ENCODE results near the gene ATF6B. TPM values are rescaled to one million over a fixed set of nuclear protein-coding genes. Genes with fewer than 3 reads are reported as not detected.

ATF6B gene
- total RNA-seq, 4 donors from 2014 or later, result 41.5 to 63.5 (median 57.3) TPM

DNA sequence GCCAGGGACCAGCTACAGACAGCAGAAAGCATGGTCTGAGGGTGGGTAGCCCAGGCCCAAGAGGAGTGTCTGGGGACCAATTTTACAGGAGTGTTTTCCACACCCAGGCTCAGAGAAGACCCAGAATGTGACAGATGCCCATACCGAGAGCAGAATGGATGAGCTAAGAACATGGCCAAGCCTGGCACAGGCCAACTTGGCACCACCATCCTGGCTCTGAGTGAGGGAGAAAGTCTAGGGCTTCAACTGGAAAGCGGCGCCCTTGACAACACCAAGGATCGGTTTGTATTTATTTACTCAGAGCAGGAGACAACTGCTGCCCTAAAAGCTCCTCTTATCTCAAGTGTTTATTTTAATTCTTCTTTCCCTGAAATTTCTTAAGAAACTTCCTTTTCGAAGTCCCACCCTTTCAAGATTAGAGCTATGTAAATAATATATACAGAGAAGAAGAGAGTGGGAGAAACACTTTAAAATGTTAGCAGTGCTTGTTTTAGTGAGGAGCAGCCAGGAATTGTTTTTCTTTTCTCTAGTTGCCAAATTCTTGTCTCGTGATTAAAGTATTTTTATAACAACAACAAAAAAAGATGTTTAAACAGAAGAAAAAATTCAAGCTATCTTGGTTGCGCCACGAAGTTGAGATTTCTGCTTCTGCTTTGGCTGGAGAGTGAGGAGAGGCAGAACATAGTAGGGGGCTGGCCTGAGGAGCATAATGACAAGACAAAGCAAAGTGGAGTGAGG lies 35.1 kb downstream of the ATF6B start:
- peaks cover 29 to 37% of the 10 kb centered on the region in 2 donors for H3K4me1 ChIP-seq
- peak; percentile 59 to 67 for DNase-seq
- peaks cover 0 to 5% of the 10 kb centered on the region in 2 donors for H3K36me3 ChIP-seq
- intact Hi-C loops (cut with DNase I), result no loop called here
- WGBS, 2 donors, result 26 to 36% methylated on average over 8 of the region's 8 CpGs
- no peak for TF ChIP-seq POLR2A (IDR thresholded peaks at IDR 0.05)
- TF ChIP-seq, protein P1, sequence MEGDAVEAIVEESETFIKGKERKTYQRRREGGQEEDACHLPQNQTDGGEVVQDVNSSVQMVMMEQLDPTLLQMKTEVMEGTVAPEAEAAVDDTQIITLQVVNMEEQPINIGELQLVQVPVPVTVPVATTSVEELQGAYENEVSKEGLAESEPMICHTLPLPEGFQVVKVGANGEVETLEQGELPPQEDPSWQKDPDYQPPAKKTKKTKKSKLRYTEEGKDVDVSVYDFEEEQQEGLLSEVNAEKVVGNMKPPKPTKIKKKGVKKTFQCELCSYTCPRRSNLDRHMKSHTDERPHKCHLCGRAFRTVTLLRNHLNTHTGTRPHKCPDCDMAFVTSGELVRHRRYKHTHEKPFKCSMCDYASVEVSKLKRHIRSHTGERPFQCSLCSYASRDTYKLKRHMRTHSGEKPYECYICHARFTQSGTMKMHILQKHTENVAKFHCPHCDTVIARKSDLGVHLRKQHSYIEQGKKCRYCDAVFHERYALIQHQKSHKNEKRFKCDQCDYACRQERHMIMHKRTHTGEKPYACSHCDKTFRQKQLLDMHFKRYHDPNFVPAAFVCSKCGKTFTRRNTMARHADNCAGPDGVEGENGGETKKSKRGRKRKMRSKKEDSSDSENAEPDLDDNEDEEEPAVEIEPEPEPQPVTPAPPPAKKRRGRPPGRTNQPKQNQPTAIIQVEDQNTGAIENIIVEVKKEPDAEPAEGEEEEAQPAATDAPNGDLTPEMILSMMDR (IDR thresholded peaks at IDR 0.05), result no peak
- H3K9me3 ChIP-seq, result no peaks in the 10 kb centered on the region
- peaks cover 4% of the 10 kb centered on the region for H3K27me3 ChIP-seq
- H3K4me3 ChIP-seq (replicated peaks in 1 of 3), result no peak overlapping the region
- H3K27ac ChIP-seq, result peak overlapping the region; percentile 11 to 84 (median 83)

DNA sequence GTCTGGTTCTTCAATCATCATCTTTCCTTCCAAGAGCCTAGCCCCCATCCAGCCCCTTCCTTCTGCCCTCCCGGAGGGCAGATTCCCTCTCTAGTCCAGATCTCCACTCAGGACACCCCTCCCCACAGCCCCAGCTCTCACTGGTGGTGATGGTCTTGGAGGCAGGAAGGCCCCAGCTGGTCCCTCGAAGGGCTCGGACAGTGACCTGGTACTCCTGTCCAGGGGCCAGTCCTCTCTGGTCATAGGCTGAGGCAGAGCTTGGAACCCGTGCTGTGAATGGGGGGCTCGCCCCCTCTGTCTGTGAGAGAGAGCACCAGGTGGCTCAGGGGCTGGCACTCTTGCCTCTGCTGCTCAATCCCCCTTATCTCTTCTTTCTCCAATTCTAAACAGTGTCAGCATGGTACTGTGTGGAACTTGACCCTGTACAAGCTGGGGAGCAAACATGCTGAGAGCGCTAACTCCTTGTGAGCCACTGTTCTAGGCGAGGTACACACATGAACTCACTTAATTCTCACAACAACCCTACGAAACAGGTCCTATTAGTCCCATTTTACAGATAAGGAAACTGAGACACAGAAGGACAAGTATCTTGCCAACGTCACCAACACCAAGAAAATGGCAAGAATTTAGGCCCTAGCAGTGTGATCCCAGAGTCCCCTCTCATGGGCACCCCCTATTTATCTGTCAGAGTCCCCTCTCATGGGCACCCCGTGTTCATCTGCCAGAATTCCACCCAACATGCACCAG lies 38.8 kb downstream of the ATF6B start:
- Histone ChIP-seq H3K27ac (no peak overlapping the region), H3K9me3 (no peaks in the 10 kb centered on the region), H3K4me3 (replicated peaks in 1 of 3) (no peak overlapping the region), H3K4me1 (peaks cover 29 to 49% of the 10 kb centered on the region in 2 donors), H3K36me3 (no peaks in the 10 kb centered on the region), H3K27me3 (no peaks in the 10 kb centered on the region)
- TF ChIP-seq, protein P1 (IDR thresholded peaks at IDR 0.05), result no peak
- no peak for TF ChIP-seq POLR2A (IDR thresholded peaks at IDR 0.05)
- intact Hi-C loops (cut with DNase I), result no loop called here
- DNase-seq, result no peak
- 89 to 90% methylated on average over 9 to 10 of the region's 10 CpGs for WGBS, 2 donors

DNA sequence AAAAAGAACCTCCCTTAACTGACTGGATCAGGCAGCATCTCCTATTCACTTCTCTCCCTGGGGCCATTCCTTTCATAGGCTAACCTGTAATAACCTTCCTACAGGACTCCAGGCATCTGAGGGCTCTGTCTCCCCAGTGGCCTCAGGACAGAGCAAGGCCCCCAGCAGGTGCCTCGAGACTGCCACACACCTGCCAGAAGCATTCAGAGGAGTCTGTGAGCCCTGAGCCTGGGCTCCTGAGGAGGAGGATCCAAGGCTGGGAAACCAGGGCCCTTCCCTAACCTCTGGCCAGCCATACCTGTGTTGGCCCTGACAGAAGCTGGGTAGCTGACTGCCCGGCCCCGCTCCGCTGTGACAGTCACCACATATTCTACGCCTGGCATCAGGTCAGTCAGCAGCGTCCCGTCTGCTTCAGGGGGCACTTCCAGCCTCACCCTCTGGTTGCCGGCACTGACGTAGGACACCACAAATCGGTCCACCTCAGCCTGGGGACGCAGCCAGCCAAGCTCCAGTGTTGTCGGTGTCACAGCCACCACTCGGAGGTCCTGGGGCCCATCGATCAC lies 39.5 kb downstream of the ATF6B start:
- no peak for DNase-seq
- Histone ChIP-seq H3K4me3 (replicated peaks in 1 of 3) (no peak overlapping the region), H3K9me3 (no peaks in the 10 kb centered on the region), H3K27me3 (no peaks in the 10 kb centered on the region), H3K27ac (peak overlapping the region in 2 of 3 donors; percentile 66 to 80), H3K36me3 (no peaks in the 10 kb centered on the region), H3K4me1 (peaks cover 27 to 46% of the 10 kb centered on the region in 2 donors)
- 90 to 93% methylated on average over 13 to 14 of the region's 14 CpGs for WGBS, 2 donors
- TF ChIP-seq, protein P1 (IDR thresholded peaks at IDR 0.05), result no peak
- no peak for TF ChIP-seq POLR2A (IDR thresholded peaks at IDR 0.05)
- intact Hi-C loops (cut with DNase I), result no loop called here

DNA sequence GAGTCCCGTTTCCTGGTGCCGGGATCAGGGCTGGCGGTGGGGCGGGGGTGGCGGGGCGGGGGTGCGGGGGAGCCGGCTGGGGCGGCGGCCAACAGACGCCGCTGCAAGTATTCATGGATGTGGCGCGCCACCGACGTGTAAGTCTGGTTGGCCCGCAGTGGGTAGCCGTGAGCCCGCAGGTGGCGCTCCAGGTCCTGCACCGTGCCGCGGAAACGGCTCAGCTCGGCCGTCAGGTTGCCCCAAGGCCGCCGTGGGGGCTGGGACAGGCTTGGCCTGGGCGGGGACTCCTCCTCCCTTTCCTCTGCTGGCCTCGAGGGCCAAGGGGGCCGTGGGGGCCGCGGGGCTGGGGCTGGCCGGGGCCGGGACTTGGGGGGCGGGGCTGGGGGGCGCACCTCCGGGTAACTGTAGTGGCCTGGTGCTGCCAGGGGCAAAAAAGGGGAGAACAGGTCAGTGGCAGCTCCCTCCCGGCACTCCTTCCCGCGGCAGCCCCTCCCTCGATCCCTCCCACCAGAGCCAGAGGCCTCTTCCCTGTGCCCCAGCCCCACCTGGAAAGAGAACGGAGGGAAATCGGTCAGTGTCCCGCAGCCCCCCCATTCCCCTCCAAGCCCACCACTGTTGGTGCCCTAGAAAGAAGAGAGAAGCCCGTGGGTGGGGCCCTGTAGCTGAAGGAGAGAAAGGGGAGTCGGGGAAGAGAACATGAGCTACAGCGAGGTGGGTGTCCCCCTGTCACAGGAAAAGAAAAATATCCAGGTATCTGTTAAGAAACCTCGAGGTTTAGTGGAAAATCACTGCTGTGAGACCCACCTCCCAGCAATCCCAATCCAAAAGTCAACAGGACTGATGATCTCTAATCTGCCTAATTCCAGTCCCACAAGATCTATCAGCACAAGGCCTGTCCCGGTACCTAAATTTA lies 40.2 kb downstream of the ATF6B start:
- 44 to 45% methylated on average over 10 to 11 of the region's 50 CpGs for WGBS, 2 donors
- H3K4me1 ChIP-seq, result peaks cover 21 to 42% of the 10 kb centered on the region in 2 donors
- H3K36me3 ChIP-seq, result no peaks in the 10 kb centered on the region
- H3K27me3 ChIP-seq, result no peaks in the 10 kb centered on the region
- peak; percentile 88 to 89 for DNase-seq
- H3K9me3 ChIP-seq, result no peaks in the 10 kb centered on the region
- peak overlapping the region; percentile 60 to 80 (median 66) for H3K27ac ChIP-seq
- TF ChIP-seq, protein P1 (IDR thresholded peaks at IDR 0.05), result peak in 5 of 6 experiments; percentile 17 to 84 (median 69)
- TF ChIP-seq POLR2A (IDR thresholded peaks at IDR 0.05), result no peak
- intact Hi-C loops (cut with DNase I), result no loop called here
- H3K4me3 ChIP-seq (replicated peaks in 1 of 3), result peak overlapping the region in 1 of 3 donors; percentile 10
